ENCODE data around the gene CLCNKA. TPM values are rescaled to one million over a fixed set of nuclear protein-coding genes. Genes with fewer than 3 reads are reported as not detected.
A peak's percentile ranks its signal among the peaks of the same experiment; 100 is the strongest.

Gene CLCNKA
- total RNA-seq, 1 donor from 2014 or later = 1.6 TPM

GRCh38 chr1:15993666-15994065, 28.2 kb upstream of the CLCNKA start:
- no peaks in the 10 kb centered on the region for H3K36me3 Mint-ChIP-seq
- no peak for DNase-seq (ENCODE audit: extremely low spot score, unreplicated experiment)
- no peaks in the 10 kb centered on the region for H3K4me1 Mint-ChIP-seq (ENCODE audit: unreplicated experiment)
- peaks cover 6% of the 10 kb centered on the region for H3K27me3 Mint-ChIP-seq
- H3K4me3 Mint-ChIP-seq = no peak overlapping the region
- TF ChIP-seq, protein P1, sequence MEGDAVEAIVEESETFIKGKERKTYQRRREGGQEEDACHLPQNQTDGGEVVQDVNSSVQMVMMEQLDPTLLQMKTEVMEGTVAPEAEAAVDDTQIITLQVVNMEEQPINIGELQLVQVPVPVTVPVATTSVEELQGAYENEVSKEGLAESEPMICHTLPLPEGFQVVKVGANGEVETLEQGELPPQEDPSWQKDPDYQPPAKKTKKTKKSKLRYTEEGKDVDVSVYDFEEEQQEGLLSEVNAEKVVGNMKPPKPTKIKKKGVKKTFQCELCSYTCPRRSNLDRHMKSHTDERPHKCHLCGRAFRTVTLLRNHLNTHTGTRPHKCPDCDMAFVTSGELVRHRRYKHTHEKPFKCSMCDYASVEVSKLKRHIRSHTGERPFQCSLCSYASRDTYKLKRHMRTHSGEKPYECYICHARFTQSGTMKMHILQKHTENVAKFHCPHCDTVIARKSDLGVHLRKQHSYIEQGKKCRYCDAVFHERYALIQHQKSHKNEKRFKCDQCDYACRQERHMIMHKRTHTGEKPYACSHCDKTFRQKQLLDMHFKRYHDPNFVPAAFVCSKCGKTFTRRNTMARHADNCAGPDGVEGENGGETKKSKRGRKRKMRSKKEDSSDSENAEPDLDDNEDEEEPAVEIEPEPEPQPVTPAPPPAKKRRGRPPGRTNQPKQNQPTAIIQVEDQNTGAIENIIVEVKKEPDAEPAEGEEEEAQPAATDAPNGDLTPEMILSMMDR (conservative IDR thresholded peaks at IDR 0.05) = no peak
- no peak overlapping the region for H3K27ac Mint-ChIP-seq
- no peaks in the 10 kb centered on the region for H3K9me3 Mint-ChIP-seq

DNA sequence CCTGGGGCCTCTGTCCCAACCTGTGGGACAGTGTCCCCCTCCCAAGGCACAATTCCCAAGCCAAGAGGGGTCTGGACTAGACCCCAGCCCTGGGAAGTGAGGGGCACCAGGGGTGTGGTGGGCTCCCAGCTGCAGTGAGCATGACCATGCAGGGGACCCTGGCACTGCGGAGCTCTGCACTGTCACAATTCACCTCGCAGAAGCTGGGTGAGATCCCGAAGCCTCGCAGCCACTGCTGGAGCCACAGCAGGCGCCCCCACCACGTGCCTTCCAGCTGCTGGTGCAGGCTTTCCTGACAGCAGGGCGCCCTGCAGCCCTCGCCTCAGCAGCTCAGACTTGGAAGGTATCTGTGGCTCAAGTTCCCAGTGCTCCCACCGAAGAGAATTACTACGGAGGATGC, 27.8 kb upstream of the CLCNKA start:
- no peak overlapping the region for H3K4me3 Mint-ChIP-seq
- no peaks in the 10 kb centered on the region for H3K9me3 Mint-ChIP-seq
- TF ChIP-seq, protein P1 (conservative IDR thresholded peaks at IDR 0.05) = no peak
- no peak overlapping the region for H3K27ac Mint-ChIP-seq
- DNase-seq (ENCODE audit: extremely low spot score, unreplicated experiment) = no peak
- H3K27me3 Mint-ChIP-seq = peaks cover 9% of the 10 kb centered on the region
- H3K4me1 Mint-ChIP-seq (ENCODE audit: unreplicated experiment) = no peaks in the 10 kb centered on the region
- H3K36me3 Mint-ChIP-seq = no peaks in the 10 kb centered on the region

DNA sequence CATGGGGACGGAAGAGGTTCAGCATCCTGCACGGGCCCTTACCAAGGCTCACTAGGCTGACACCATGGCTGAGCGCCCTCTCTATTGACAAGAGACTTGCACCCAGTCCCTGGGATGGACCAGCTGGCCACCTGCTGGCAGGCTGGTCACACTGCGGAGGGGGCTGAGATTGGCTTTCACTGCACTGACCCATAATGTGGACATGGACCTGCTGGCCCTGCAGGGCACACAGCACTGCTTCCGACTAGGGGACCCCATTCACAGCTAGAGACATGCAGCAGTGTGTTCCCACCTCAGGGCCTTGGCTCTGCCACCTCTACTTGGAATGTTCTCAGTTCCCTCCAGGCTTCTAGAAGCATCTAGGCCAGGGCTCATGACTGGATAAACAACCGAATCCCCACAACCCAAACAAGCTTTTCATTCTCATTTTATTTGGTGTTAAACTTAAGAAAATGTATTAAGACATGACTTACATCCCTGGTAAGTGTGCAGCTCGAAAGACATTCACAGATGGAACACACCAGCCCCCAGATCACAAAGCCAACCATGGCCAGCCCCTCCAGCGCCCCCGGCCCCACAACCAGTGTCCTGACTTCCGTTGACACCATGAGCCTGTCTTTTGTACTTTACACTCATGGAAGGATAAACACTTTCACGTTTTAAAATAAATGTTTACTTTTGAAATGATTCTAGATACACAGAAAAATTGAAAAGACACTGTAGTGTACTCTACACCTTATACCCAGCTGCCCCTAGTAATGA, 27.1 kb upstream of the CLCNKA start:
- TF ChIP-seq, protein P1 (conservative IDR thresholded peaks at IDR 0.05) = peak; percentile 76
- no peak for DNase-seq (ENCODE audit: extremely low spot score, unreplicated experiment)
- Mint-ChIP-seq H3K36me3 (no peaks in the 10 kb centered on the region), H3K27ac (no peak overlapping the region), H3K27me3 (peaks cover 11% of the 10 kb centered on the region), H3K4me1 (ENCODE audit: unreplicated experiment) (no peaks in the 10 kb centered on the region), H3K9me3 (no peaks in the 10 kb centered on the region), H3K4me3 (no peak overlapping the region)

DNA sequence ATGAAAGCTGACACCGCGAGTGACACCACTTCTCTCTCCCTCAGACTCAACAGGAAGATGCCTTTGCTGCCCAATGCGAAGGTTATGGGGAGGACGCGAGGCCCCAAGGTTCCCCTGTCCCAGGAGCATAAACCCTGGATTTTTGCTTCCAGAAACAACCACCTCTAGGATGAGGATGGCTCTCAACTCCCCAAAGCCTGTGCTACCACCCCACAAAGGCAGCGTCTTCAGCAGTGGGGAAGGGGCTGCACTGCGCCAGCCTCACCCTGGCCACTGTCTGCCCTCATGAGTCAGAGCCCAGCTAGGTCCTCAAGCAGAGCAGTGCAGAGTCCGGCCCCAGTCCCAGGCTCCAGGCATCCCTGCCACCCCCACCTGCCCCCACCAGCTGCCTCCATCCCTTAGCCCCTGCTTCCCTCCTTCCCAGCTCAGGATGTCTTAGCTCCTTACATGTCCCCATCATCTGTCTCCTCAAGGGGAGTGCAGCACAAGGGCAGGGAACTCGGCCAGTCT, 24.7 kb upstream of the CLCNKA start:
- Mint-ChIP-seq H3K4me1 (ENCODE audit: unreplicated experiment) (no peaks in the 10 kb centered on the region), H3K9me3 (no peaks in the 10 kb centered on the region), H3K36me3 (no peaks in the 10 kb centered on the region), H3K4me3 (no peak overlapping the region), H3K27me3 (peaks cover 11% of the 10 kb centered on the region), H3K27ac (no peak overlapping the region)
- no peak for DNase-seq (ENCODE audit: extremely low spot score, unreplicated experiment)
- TF ChIP-seq, protein P1 (conservative IDR thresholded peaks at IDR 0.05) = no peak

- H3K4me3 Mint-ChIP-seq = no peak overlapping the region
- no peaks in the 10 kb centered on the region for H3K4me1 Mint-ChIP-seq (ENCODE audit: unreplicated experiment)
- H3K9me3 Mint-ChIP-seq = no peaks in the 10 kb centered on the region
- no peak for DNase-seq (ENCODE audit: extremely low spot score, unreplicated experiment)
- H3K27ac Mint-ChIP-seq = no peak overlapping the region
- TF ChIP-seq, protein P1 (conservative IDR thresholded peaks at IDR 0.05) = no peak
- H3K27me3 Mint-ChIP-seq = peaks cover 11% of the 10 kb centered on the region
- H3K36me3 Mint-ChIP-seq = no peaks in the 10 kb centered on the region
Measured at GRCh38 chr1:15997637-15998280, 24.1 kb upstream of the CLCNKA start.
